Measurements from ENCODE around the gene CACNA1B.
"Not testable (repeated sequence)": the region's sequence is repeated elsewhere in the genome, so short reads cannot be mapped to it uniquely, and the experiment has no call there.

The CACNA1B gene

GRCh38 chr9:137877506-137878122 lies at the start of gene CACNA1B:
TSS of gene CACNA1B (plus strand) at chr9:137877782. CDS start at chr9:137877934, 152 bp downstream.
- not testable (repeated sequence) for DNase-seq (ENCODE audit: low read depth in 2 of 3, low spot score in 2 of 3)

DNA sequence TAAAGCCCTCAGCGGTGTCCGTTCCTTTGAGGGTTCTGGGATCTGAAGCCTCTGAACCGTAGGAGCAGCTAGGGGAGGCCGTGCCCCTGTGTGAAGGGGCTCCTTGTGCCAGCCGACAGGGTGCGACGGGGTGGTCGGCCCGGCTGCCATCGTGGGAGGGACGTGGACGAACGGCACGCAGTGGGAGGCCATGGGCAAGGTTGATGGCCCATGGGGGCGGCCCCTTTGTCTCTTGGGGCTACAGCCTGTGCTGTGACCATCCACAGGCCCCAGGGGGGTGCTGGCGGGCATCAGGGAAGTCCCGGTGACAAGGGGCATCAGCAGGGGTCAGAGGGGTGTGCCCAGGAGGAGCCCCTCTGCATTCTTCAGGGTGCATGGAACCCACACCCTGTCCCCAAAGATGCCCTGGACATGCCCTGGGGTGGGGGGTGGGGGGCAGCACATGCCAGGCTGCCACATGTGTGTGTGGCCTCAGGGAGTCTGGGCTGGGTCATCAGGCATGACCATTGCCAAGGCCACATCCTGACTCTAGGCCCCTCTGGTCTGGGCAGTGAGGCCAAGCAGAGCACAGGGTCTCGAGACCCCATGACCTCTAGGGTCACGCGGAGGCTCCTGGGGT lies 49.6 kb upstream of the CACNA1B start:
- DNase-seq (ENCODE audit: low read depth in 2 of 3, low spot score in 2 of 3) = no peak

DNA sequence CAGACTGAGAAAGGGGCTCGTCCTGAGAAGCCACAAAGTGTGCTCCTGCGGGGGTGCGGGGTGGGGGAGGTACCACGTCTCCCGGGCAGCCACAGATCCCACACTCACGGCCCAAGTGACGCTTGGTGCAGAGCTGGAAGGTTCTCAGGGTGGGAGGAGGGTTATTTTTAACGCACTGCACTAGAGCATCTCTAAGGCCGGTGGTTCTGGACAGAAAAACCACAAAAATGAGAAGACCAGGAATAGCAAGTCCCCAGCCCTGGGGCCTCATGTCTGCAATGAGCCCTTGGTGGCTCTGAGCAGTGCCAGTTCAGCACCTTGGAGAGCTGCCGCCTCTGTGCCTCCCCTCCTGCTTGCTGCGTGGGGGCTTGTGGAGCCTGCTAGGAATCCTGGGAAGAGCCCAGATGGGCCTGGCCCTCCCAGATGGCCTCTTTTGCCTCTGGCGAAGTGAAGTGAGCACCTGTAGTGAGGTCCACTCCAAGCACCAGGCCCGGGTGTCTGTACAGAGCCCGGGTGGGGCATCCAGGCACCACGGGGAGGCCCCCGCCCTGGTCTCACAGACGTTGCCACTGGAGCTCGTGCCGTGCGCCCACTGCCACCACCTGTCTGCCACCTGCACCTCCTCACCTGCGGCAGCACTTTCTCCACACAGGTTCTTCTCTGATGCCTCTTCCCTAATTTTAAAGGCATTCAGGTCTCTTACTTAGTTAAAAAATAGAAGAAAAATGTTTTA lies 48.9 kb upstream of the CACNA1B start:
- DNase-seq (ENCODE audit: low read depth in 2 of 3, low spot score in 2 of 3) = no peak

GRCh38 chr9:137829260-137829996 lies 48.2 kb upstream of the CACNA1B start:
- DNase-seq (ENCODE audit: low read depth in 2 of 3, low spot score in 2 of 3) = no peak

DNA sequence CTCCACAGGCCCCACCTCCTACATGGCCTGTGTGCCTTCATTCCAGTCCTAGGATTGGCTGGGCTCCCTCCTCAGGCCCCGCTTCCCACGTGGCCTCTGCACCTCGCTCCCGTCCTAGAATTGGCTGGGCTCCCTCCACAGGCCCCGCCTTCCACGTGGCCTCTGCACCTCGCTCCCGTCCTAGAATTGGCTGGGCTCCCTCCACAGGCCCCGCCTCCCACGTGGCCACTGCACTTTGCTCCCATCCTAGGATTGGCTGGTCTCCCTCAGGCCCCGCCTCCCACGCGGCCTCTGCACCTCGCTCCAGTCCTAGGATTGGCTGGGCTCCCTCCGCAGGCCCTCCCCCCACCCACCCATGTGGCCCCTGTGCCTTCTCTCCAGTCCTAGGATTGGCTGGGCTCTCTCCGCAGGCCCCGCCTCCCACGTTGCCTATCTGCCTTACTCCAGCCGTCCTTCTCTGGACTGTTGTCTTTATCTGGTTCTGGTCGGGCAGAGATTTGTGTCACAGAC lies 45.3 kb upstream of the CACNA1B start:
- no peak for DNase-seq (ENCODE audit: low read depth in 2 of 3, low spot score in 2 of 3)

- DNase-seq (ENCODE audit: low read depth in 2 of 3, low spot score in 2 of 3) = no peak
Observed at GRCh38 chr9:137832830-137833590, 44.6 kb upstream of the CACNA1B start.

DNA sequence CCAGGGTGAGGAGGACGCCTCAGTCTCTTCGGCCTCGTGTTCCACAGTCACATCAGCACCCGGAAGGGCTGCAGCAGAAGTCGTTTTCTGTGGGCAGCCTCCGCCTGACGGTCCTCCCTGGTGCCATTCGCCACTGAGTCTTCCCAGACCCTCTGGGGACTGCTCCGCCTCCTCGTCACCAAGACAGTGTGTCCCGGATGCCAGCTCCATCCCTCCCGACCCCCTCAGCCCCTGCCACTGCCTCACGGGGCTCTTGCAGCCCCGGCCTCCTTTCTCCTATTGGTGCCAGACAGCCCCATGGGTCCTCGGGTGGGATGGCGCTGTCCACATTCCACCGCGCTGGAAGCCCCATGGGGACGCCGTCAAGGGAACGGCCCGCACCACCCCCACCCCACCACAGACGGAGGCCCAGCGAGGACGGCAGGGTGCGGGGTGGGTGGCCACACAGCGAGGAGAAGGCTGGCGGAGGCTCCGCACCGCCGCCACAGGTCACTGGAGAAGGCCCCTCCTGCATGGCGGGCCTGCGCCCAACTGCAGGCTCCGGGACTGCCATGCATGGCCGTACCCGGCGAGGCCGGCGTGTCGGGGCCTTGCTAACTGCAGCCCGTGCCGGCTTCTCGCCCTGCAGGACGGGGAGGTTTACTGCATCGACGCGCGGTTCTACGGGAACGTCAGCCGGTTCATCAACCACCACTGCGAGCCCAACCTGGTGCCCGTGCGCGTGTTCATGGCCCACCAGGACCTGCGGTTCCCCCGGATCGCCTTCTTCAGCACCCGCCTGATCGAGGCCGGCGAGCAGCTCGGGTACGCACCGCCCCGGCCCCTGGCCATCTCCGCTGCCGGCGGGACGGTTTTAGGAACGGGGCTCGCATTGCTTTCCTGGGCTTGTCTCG lies 43.6 kb upstream of the CACNA1B start:
- DNase-seq (ENCODE audit: low read depth in 2 of 3, low spot score in 2 of 3) = no peak

GRCh38 chr9:137834846-137835546 lies 42.6 kb upstream of the CACNA1B start:
- no peak for DNase-seq (ENCODE audit: low read depth in 2 of 3, low spot score in 2 of 3)

DNA sequence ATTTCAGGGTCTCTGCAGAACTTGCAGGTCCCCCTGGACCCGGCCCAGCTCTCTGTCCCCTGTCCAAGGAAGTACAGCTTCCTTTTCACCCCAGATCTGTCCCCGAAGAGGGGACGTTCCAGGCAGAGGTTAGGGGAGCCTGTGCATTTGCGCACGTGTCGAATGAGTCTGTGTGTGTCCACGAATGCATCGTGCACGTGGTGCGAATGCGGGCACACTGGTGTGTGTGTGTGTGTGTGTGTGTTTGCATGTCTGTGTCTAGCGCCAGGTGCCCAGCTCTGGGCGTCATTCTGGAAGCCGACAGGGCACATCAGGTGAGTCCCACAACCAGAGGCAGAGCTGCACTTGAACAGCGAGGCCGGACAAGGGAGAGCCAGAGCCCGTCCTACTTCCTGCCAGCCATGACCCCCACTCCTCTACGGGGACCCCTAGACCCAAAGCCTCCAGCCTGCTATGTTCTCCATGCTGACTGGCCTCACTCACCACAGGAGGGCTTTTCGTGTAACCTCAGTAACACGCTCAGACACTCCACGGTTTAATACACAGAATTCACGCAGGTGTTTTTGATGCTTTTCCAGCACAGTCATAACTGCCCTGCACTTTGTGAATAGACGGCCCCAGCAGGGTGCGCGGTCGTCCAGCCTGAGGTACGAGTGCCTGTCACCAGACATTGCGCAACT lies 41.3 kb upstream of the CACNA1B start:
- no peak for DNase-seq (ENCODE audit: low read depth in 2 of 3, low spot score in 2 of 3)

- DNase-seq (ENCODE audit: low read depth in 2 of 3, low spot score in 2 of 3) = no peak
Observed at GRCh38 chr9:137836831-137837241, 40.7 kb upstream of the CACNA1B start.

DNA sequence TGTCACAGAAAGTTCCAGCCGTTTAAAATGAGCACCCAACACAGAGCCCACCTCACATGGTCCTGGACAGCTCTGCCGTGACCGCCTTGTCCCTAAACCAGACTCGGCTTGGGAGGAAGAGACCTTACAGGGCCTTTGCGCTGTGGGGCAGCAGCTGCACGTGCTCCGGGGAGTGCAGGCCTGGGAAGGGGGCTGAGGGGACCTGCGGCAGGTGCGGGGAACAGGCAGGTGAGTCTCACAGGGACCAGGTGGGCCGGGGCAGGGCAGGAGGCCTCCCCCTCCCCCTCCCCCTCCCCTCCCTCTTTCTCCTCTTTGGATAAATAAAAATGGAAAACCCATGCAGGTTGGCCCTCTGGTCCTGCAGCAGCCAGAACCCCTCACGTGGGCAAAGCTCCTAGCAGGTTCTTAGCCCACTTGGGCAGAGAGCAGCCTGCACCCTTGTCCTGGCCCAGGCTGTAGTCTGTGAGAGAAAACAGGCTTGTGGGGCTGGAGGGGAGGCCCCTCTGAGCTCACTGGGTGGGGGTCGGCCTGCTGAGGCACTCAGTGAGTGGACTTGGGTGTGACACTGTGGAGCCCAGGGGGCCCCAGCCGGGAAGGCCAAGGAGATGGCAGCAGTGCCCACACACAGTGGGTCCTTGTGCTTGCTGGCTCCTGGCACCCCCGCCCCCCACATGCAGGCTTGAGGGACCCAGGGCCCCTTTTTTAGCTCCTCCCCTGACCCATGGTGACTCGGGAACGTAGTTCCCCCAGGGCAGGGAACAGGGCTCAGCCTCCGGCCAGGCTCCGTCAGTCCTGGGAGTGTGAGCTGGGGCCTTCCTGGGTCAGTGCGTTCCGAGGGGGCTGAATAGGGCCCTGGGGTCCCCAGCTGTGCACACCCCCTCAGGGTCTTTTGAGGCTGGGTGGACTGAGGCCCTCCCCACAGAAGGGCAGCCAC lies 40.0 kb upstream of the CACNA1B start:
- no peak for DNase-seq (ENCODE audit: low read depth in 2 of 3, low spot score in 2 of 3)

- no peak for DNase-seq (ENCODE audit: low read depth in 2 of 3, low spot score in 2 of 3)
Observed at GRCh38 chr9:137838576-137838975, 39.0 kb upstream of the CACNA1B start.

- no peak for DNase-seq (ENCODE audit: low read depth in 2 of 3, low spot score in 2 of 3)
Observed at GRCh38 chr9:137843355-137843754, 34.2 kb upstream of the CACNA1B start.

DNA sequence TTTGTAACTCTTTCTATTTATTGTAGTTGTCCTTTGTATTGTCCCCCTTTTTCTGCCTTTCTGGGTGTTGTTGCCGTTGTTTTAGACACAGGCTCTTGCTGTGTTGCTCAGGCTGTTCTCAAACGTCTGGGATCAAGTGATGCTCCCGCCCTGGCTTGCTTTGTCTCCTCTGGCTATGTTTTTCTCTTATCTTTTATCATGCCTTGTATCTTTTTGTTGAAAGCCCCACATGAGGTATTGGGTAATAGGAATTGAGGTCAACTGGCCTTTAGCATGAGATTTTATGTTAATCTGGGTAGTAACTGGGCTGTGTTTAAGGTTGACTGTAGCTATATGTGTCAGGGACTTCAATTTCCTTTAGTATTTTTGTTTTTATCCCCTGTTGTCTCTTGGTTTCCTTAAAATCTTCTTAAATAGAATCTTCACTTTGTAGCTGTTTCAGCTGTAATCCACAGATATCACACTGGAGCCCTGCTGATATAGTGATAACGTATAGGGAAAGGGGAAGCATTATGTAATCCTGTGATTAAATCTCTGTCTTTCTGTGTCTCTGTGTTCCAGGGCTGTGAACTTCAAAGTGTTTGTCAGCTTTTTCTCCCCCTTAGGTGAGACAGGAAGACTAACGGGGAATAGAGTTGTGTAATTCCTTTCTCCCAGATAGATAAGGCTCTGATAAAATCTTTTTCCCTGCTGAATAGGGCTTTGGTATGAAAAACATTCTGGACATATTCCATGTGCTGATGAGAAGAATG lies 25.9 kb upstream of the CACNA1B start:
- no peak for DNase-seq (ENCODE audit: low read depth in 2 of 3, low spot score in 2 of 3)

GRCh38 chr9:137853392-137853995 lies 24.1 kb upstream of the CACNA1B start:
- DNase-seq (ENCODE audit: low read depth in 2 of 3, low spot score in 2 of 3) = no peak

- no peak for DNase-seq (ENCODE audit: low read depth in 2 of 3, low spot score in 2 of 3)
Observed at GRCh38 chr9:137860361-137860760, 17.2 kb upstream of the CACNA1B start.

Measured in activated CD8-positive, alpha-beta memory T cell treated with anti-CD3 and anti-CD28 coated beads for 48 hours (primary cell).